HG03558 (cell line): ENCODE results near the gene TJP2.

ENCODE experiments used
- ATAC-seq: cut with Tn5 transposase; IDR thresholded peaks from one replicate; pipeline ENCODE4 v1.9.1; 2021; ENCODE audit warnings: moderate number of reproducible peaks; ENCODE audit not compliant: unreplicated experiment; ENCODE audit errors: extremely low read depth

TJP2 gene

DNA sequence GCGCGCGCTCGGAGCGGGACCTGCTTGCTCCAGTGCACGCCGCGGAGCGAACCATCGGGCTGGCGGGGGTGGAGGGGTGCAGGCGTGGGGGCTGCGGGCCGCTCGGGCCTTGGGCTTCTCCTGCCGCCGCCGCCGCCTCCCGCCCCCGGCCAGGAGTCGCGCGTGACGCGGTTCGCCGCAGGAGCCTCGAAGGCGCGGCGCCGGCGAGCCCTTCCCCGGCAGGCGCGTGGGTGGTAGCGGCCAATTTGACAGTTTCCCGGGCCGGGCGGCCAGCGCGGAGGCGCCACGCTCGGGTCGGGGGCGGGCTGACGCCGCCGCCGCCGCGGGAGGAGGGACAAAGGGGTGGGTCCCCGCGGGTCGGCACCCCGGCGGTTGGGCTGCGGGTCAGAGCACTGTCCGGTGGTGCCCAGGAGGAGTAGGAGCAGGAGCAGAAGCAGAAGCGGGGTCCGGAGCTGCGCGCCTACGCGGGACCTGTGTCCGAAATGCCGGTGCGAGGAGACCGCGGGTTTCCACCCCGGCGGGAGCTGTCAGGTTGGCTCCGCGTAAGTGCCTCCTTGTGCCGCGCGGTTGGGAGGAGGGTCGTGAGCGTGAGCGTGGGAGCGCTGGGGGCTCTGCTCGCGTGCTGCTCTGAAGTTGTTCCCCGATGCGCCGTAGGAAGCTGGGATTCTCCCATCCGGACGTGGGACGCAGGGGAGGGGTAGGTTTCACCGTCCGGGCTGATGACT, at the start of gene TJP2:
TJP2 (plus strand) TSS at position 387 of the 725 bp plus-strand sequence; CDS start at position 483, 96 bp downstream.
- peak; percentile 25 for ATAC-seq

DNA sequence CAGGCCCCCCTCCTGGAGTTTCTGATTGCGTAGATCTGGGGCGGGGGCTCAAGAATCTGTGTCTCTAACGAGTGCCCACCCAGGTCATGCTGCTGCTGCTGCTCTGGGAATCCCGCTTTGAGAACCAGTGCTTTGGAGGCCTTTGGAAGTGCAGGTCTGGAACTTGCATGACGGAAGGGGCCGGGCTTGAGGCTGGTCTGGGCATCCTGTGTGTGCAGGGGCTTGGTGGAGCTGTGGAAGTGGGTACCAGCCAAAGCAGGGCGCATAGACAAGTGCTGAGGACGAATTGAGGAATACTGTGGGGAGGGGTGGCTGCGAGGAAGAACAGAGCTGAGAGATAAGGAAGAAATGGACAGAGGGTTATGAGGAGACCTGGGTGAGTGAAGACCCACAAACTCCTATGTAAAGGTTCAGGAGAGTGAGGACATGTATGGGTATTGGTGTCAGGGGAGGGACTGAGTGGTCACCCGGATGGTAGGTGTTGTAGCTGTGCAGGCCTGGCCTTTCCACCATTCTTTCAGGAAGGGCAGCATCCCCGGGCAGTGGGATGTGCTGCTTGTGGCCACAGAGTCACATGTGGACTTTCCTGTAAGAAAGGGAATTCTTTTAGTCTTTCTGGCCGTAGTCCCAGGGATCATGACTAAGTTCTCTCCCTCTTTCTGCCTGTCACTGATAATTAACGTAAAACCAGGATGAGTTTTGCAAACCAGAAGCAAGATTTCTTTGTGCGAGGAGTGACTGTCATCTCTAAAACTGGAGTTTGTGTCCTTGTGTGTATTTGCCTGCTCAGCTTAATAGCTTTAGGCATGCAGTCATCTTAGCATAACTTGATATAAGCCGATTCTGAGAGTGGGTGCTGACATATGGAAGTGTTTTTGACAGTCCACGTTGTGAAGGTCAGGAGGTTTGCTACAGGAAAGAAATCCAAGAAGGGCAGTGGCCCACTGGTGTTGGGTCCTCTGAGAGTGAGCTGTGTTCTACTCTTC, 43.3 kb upstream of the TJP2 start:
- no peak for ATAC-seq

DNA sequence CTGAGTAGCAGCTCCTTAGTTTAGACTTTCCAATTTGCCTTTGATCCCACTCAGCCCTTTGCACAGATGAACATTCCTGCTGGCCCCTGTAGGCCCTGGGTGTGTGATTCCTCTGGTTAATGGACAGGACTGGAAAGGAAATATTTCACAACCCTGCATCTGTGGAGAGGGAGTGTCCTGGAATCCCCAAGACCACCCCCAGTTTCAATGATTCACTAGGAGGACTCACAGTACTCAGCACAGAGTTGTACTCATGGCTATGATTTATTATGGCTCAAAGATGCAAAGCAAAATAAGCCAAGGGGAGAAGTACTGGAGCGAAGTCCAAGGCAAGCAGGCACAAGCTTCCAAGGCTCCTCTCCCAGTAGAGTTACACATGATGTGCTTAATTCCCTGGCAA, 42.4 kb upstream of the TJP2 start:
- no peak for ATAC-seq

DNA sequence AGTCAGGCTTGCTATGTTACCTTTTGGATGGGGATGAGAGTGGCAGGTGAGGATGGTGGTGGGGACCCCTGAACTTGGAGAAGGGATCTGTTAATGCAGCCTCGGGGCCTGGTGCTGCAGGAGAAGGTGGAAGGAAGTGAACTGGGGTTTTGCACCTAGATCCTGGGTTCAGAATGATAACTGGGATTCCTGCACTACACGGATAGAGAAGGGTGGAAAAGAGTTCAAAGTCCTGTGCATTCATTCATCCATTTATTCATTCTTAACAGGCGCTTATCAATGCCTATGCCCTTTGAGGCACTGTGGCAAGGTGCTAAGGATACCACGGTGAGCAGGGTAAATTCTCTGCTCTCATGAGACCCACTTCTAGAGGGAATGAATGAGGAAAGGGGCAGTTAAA, 41.7 kb upstream of the TJP2 start:
- no peak for ATAC-seq

DNA sequence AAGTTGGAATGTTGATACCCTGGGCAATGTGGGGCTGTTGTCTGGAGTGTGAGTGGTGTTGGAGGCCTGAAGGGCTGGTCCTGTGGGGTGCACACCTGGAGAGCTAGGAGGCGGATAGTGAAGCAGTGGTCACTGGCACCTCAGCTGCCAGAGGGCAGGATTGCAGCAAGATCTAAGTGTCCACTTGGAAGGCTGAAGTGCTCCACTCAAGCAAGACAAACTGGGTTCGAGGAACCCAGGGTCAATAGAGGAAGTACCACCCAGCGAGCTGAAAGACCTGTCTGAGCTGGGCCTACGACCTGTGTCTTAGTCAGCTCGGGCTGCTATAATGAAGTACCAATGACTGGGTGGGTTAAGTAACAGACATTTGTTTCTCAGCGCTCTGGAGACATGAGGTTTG, 39.7 kb upstream of the TJP2 start:
- ATAC-seq, result no peak

DNA sequence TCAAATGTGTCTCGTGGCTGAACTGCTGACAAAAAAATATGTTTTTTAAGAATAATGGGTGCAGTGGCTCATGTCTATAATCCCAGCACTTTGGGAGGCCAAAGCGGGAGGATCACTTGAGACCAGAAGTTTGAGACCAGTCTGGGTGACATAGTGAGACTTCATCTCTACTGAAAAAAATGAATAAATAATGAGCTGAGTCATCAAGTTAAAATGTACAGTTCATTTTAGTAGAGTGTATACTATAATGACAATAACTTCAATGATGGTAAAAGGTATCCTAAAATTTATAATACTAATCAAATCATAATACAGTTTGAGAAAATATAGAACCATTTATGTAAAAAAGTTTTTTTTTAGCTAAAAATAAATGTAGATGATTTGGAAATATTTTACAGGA, 37.9 kb upstream of the TJP2 start:
- no peak for ATAC-seq

DNA sequence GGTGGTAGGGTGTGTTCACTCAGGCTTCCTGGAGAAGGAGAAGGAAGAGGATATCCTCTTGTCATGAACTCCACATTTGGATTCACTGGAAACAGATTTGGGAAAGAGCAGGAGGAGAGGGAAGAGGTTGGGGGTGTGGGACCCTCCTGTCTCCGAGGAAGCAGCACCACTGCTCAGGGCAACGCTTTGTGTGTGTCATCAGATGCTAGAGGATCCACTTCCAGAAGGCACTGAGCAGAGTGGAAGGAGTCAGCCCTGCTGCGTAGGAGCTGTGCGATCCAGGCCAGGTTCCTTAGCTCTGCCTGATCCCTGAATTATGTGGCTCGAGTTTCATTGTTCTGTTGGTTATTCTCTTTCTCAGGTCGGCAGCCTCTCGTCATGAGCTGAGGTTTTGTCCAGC, 37.3 kb upstream of the TJP2 start:
- no peak for ATAC-seq

DNA sequence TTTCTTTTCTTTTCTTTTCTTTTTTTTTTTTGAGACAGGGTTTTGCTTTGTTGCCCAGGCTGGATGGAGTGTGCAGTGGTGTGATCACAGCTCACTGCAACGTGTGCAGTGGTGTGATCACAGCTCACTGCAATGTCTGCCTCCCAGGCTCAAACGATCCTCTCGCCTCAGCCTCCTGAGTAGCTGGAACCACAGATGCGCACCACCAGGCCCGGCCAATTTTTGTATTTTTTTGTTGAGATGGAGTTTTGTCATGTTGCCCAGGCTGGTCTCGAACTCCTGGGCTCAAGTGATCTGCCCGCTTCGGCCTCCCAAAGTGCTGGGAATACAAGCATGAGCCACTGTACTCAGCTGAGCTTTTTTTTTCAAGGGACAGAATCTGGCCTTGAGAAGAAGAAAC, 36.8 kb upstream of the TJP2 start:
- no peak for ATAC-seq

DNA sequence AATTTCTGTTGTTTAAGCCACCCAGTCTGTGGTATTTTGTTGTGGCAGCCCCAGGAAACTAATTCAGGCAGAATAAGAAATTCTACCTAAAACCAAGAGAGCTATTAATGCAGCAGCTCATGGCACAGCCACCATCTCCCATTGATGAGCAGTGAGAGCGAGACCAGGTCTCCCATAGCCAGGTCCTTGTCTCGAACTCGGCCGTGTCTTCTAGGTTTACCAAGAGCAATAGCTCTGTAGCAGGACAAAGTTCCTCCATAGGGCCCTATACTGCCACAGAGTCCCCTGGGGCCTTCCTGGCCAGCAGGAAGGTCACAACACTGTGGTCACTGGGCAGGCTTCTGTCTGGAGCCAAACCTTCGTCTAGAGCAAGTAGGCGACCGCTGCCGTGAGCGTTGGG, 34.5 kb upstream of the TJP2 start:
- ATAC-seq, result no peak

DNA sequence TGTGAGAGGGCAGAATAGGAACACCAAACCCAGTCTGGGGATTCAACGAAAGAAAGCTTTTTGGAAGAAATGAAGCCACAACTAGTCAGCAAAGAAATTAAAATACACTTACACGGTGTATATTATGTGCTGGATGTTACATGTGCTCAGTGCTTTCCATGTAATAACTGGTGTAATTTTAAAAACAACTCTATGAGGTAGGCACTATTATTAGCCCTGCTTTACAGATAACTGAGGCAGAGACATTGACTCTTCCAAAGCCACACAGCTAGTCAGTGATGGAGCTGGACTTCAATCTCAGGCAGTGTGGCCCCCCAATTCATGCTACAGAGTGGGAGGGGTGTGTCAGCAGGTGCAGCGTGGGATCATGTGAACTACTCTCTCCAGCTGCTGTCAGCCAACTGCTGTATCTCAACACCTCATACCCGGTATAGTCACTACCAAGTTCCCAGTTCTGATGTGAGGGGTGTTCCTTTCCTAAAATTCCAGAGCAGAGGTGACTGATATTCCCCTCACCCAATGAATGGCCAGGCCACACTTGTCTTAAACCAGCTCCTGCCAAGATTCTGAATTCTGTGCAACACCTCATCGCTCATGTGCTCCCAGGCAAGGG, 33.8 kb upstream of the TJP2 start:
- no peak for ATAC-seq

DNA sequence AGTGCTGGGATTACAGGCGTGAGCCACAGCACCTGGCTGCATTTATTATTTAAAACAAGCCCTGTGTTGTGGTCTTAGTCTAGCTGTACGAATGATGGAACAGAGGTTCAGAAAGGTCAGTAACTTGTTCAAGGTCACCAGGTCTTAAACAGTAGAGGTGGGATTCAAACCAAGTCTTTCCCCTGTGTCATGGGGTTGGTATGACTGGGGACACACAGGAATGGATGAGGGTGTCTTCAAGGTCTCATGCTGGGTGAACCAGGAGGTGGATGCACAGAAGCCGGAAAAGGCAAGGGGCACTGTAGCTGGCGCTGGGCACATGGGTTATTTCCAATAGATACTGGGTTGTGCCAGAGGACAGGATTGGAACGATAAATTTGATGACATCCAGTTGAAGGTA, 32.2 kb upstream of the TJP2 start:
- no peak for ATAC-seq

DNA sequence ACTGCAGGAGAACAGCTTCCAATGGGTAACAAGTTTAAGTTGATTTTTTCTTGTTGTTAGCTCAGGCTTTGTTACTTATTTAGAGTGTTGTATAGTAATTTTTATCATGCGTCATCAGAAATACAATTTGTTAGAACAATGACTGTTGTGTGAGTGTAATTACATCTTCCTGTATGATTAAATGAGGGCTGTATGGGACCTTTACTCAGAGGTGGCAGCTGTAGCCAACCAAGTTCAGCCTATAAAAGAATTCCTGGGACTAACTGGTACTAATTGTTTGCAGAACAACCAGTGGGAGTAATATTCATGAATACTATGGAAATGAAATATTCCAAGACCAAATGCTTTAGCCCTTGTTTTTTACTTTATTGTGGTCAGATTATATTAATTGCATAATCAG, 30.8 kb upstream of the TJP2 start:
- ATAC-seq, result no peak

DNA sequence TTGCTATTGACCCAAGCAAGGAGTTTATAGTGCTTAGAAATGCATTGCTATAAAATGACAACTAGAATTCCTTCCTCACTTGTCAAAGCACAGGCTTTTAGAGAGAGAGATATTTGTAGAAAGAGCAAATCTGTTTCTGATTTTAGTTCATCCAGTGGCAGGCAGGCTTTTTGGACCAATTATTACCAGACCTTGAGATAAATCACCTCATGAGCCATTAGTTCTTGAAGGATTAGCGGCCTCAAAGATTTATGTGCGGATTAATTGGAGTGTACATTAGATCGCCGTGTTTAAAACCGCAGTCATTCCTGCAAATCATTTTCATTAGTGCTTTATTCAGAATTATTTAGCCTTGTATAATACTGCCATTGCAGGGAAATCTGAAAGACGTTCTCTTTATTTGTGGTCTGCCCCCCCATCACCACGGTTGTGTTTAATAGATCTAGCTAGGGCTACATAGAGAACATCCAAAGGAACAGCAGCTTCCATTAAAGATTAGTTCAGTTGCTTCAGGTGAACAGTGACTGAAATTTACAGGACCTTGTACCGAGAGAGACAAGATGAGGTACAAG, 28.8 kb upstream of the TJP2 start:
- ATAC-seq, result no peak

DNA sequence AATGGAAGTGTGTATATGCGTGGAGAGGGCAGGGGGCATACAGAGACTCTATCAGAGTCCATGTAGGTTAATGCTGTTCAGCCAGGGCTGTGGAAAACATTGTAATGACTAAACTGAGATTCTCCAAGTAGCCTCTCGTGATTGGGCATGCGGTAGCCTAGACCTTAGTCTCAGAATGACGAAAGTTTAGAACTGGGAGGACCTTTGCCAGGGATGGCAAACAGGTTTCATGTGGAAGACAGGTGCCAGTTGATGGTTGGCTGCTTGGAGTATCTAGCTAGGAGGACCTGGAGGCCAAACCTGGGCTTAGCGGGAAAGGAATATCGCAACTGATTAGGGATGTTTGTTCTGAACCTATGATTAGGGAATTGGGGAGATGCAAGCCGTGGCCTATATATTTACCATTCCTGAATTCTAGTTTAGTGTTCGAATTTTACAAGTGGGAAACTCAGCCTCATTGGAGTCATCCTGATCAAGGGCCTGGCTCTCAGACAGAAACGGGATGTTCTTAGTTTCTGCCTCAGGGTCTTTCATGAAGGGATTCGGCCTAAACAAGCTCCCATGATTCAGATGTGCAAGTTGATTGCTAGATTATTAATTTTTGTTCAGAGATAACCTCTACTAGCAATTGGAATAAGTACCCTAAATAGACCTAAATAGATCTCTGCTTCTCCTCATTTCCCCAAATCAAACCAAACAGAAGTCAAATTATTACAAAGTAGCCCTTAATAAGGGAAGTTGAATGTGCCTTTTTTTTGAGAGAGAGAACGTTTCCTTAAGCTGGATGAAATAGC, 26.8 kb upstream of the TJP2 start:
- no peak for ATAC-seq

DNA sequence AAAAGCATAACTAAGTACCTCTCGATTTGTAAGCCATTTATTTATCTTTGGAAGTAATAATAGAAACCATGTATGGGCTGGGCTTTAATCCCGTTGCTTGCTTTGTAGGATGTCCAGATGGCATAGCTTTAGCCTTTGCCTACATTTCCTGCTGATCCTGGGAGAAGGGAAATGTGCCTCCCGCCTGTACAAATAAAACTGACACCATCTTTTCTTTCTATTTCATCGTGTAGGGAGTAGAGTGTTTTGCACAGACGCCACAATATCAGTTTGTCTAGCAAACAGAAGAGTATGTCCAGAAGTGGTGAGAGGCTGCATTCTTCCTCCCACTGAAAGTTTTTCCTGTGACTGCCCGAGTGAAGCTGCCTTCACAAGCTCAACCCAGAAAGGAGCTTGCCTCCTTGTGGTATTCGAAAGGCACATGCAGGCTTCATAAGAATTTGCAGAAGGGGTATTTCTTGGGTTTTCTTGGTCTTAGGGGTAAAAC, 24.7 kb upstream of the TJP2 start:
- no peak for ATAC-seq

DNA sequence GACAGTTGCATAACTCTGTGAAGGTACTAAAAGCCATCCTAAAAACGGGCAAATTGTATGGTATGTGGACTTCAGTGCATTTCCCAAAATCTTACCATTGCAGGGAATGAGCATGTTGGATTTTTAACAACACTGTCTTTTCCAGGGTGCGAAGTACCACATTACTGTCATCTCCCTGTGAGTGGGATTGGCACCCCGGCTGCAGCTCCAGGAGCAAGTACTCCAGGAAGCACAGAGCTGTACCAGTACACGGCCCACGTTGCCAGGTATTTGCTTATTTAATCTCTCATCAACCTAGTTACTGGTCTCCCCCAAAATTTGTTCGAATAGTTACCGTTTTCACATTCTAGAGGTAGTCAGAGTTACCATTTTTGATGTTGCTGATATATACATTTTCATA, 22.6 kb upstream of the TJP2 start:
- no peak for ATAC-seq

DNA sequence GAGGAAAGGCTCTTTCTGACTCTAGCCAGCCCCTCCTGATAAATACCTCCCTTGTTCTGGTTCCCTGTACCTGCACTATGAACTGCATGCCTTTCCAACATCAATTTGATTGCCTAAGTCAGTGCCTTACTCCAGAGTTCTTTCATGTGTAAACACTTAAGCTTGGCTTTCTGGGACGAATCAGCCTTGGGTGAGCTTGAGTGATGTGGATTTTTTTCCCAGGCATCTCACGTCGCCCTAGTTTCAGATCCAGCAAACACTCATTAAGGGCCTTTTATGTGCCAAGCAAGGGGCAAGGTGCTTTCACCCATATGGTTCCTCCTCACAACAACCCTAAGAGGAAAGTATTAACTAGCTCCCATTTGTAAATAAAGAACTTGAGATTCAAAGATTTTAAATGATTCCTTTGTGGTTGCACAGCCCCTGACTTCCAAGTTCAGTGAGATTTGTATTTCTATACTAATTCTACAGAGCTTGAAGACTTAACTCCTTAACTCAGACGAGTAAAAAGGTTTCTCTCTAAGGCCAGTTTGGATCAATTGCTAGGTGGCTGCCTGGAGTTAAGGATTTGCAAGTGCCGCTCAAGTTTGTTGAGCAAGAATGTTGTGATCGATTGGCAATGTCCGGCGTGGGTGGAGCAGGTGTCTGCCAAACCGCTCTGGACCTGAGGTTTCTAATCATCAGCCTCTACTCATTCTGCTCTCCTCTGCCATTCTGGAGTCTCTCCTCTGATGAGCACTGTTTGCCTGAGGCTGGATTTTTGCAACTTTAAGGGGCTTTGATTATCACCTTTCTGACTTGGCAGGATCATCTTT, 20.2 kb upstream of the TJP2 start:
- ATAC-seq, result no peak

DNA sequence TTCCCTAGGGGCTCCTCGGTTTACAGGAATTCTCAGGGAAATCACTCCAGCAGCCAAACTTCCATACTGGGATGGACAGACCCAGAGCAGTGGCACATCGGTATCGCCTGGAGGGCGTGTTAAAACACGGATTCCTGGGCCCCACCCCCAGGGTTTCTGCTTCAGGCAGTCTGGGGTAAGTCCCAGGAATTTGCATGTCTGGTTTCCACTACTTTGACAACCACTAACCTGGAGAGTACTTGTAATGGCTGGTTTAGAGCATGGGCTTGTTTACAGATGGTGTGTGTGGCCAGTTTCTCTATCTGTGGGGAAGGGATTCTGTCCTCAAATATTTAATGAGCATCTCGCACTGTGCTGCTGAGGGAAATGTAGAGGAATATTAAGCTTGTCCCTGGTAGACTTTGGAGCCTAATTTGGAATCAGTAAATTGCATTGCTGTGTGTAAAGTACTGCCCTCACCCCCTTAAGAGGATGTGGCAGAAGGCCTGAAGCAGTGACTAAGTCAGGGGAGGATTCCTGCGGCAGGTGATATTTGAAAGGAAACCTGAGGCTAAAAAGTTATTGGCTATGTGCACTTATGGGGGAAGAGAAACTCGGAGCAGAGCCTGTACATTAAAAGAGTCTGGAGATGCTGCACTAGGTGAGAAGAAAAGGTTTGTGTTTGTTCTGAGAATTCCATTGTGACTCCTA, 18.6 kb upstream of the TJP2 start:
- ATAC-seq, result peak; percentile 99
